Loucy (cell line): Measurements from ENCODE around the gene ANAPC4.

ENCODE experiments used
- H2AFZ ChIP-seq: fragments of 200-600 bp; sonication (generic); 2 replicates; pipeline ENCODE4 v1.6.0; 2016; ENCODE audit warnings: antibody characterized with exemption, mild to moderate bottlenecking, low read length, moderate library complexity
- H3F3A ChIP-seq: fragments of 200-600 bp; 2 replicates; pipeline ENCODE4 v1.6.0; 2016; ENCODE audit warnings: antibody characterized with exemption, low read depth, mild to moderate bottlenecking
- H3K27me3 ChIP-seq: fragments of 200-600 bp; sonication (generic); 2 replicates; pipeline ENCODE4 v1.6.1; 2014; ENCODE audit warnings: low read length, mild to moderate bottlenecking; ENCODE audit not compliant: insufficient read depth, poor library complexity, severe bottlenecking
- H3K36me3 ChIP-seq: fragments of 200-600 bp; sonication (generic); 2 replicates; pipeline ENCODE4 v1.6.1; 2016; ENCODE audit warnings: low read length; ENCODE audit not compliant: insufficient read depth
- H3K4me1 ChIP-seq: fragments of 200-600 bp; sonication (generic); 2 replicates; pipeline ENCODE4 v1.5.1; 2014; ENCODE audit warnings: low read length, mild to moderate bottlenecking; ENCODE audit not compliant: insufficient read depth, poor library complexity, severe bottlenecking
- H3K4me2 ChIP-seq: fragments of 200-600 bp; sonication (generic); 2 replicates; pipeline ENCODE4 v1.6.0; 2014; ENCODE audit warnings: antibody characterized with exemption, low read length, low read depth, mild to moderate bottlenecking; ENCODE audit not compliant: poor library complexity, severe bottlenecking
- H3K4me3 ChIP-seq: fragments of 200-600 bp; sonication (generic); 2 replicates; pipeline ENCODE4 v1.5.1; 2014; ENCODE audit warnings: low read length, mild to moderate bottlenecking, mixed read lengths; ENCODE audit not compliant: poor library complexity, severe bottlenecking
- H3K79me2 ChIP-seq: fragments of 200-600 bp; sonication (generic); 2 replicates; pipeline ENCODE4 v1.6.1; 2014; ENCODE audit warnings: low read length; ENCODE audit not compliant: insufficient read depth
- H3K9ac ChIP-seq: fragments of 200-600 bp; sonication (generic); 2 replicates; pipeline ENCODE4 v1.6.0; 2014; ENCODE audit warnings: mild to moderate bottlenecking, low read depth, low read length, moderate library complexity; ENCODE audit not compliant: poor library complexity, severe bottlenecking
- H3K9me2 ChIP-seq: fragments of 200-600 bp; sonication (generic); replicated peaks from 2 replicates; pipeline ENCODE4 v1.6.1; 2016; ENCODE audit warnings: low read depth, low read length, mixed read lengths
- H3K9me3 ChIP-seq: fragments of 200-600 bp; sonication (generic); 2 replicates; pipeline ENCODE4 v1.6.1; 2014; ENCODE audit warnings: mild to moderate bottlenecking, antibody characterized with exemption, low read length, low read depth; ENCODE audit not compliant: insufficient read depth
- H4K20me1 ChIP-seq: fragments of 200-600 bp; sonication (generic); 2 replicates; pipeline ENCODE4 v1.6.0; 2014; ENCODE audit warnings: antibody characterized with exemption, low read length, mild to moderate bottlenecking; ENCODE audit not compliant: insufficient read depth, poor library complexity, severe bottlenecking
- CTCF ChIP-seq: fragments of 200-600 bp; sonication (generic); conservative IDR thresholded peaks from 2 replicates; pipeline ENCODE4 v1.5.1; 2014; ENCODE audit warnings: mild to moderate bottlenecking, antibody characterized with exemption, low read length
- EZH2phosphoT487 ChIP-seq: fragments of 200-600 bp; IDR thresholded peaks from 2 replicates; pipeline ENCODE4 v1.6.1; 2018; ENCODE audit warnings: antibody characterized with exemption, mild to moderate bottlenecking, moderate library complexity, borderline replicate concordance

Gene ANAPC4

GRCh38 chr4:25377572-25378436 lies 741 bp downstream of the ANAPC4 start:
- Histone ChIP-seq H3K4me3 (peak overlapping the region; percentile 80), H3K36me3 (peaks cover 5% of the 10 kb centered on the region; the same call in 1 of the 2 replicates)
- TF ChIP-seq EZH2phosphoT487 (no peak), CTCF (no peak)

DNA sequence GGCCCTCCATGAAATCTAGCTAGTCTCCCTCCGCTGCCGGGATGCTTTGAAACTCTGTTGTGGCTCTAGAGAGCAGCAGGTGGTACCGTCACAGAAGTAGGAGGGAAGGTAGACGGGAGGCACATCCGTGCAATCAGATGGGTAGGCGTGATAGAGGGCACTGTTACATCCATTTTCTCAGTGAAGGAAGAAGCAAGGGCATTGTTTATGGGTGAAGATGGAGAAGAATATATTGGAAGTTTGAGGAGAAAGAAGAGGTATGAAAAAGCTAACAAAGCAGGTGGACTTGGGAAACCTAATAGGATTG lies 1.3 kb downstream of the ANAPC4 start:
- no peaks in the 10 kb centered on the region for H3K27me3 ChIP-seq
- no peak for TF ChIP-seq EZH2phosphoT487
- peaks cover 5% of the 10 kb centered on the region; the same call in 1 of the 2 replicates for H3K36me3 ChIP-seq
- no peaks in the 10 kb centered on the region for H3K9me2 ChIP-seq
- H3K79me2 ChIP-seq, result peaks cover 32% of the 10 kb centered on the region
- no peaks in the 10 kb centered on the region for H3K9me3 ChIP-seq
- no peak overlapping the region for H2AFZ ChIP-seq
- H3K4me2 ChIP-seq, result peak overlapping the region; percentile 77
- H3F3A ChIP-seq, result 0 out of 2 replicates have a peak, but pooled peaks cover 5% of the 10 kb centered on the region
- H3K4me3 ChIP-seq, result peak overlapping the region; percentile 80
- H4K20me1 ChIP-seq, result no peaks in the 10 kb centered on the region
- peaks cover 16% of the 10 kb centered on the region for H3K4me1 ChIP-seq
- H3K9ac ChIP-seq, result peak overlapping the region; percentile 91

More at GRCh38 chr4:25377572-25378436, 741 bp downstream of the ANAPC4 start:
- no peaks in the 10 kb centered on the region for H3K9me2 ChIP-seq
- H3K27me3 ChIP-seq, result no peaks in the 10 kb centered on the region
- H3K79me2 ChIP-seq, result peaks cover 32% of the 10 kb centered on the region
- H3K9ac ChIP-seq, result peak overlapping the region; percentile 91
- peaks cover 16% of the 10 kb centered on the region for H3K4me1 ChIP-seq
- peak overlapping the region; percentile 77 for H3K4me2 ChIP-seq
- H3F3A ChIP-seq, result 0 out of 2 replicates have a peak, but pooled peaks cover 5% of the 10 kb centered on the region
- peak overlapping the region; percentile 90 for H2AFZ ChIP-seq
- H3K9me3 ChIP-seq, result no peaks in the 10 kb centered on the region
- H4K20me1 ChIP-seq, result no peaks in the 10 kb centered on the region

DNA sequence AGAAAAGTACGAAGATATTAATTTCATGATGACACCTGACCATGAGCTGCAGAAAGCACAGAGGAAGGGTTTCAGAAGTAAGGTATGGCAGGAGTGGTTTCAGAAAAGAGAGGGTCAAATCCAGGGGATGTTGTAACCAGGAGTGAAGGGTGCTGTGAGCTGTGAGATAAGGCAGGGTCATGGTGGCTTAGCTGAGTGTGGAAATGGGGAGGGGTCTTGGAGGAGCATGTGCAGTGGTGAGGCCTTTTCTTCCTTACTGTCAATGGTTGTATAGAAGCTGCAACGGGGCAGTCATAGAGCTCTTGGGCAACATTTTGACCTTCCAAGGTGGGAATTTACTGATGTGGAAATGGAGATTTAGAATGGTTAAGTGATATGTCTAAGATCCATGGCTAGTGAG lies 2.5 kb downstream of the ANAPC4 start:
- peaks cover 16% of the 10 kb centered on the region for H3K4me1 ChIP-seq
- peak overlapping the region; percentile 77 for H3K4me2 ChIP-seq
- H3K27me3 ChIP-seq, result no peaks in the 10 kb centered on the region
- peak overlapping the region; percentile 80 for H3K4me3 ChIP-seq
- H3K36me3 ChIP-seq, result peaks cover 14% of the 10 kb centered on the region; the same call in 1 of the 2 replicates
- peak overlapping the region; percentile 91 for H3K9ac ChIP-seq
- no peaks in the 10 kb centered on the region for H3K9me3 ChIP-seq
- no peaks in the 10 kb centered on the region for H4K20me1 ChIP-seq
- H2AFZ ChIP-seq, result no peak overlapping the region
- H3K9me2 ChIP-seq, result no peaks in the 10 kb centered on the region
- peaks cover 32% of the 10 kb centered on the region for H3K79me2 ChIP-seq
- H3F3A ChIP-seq, result 0 out of 2 replicates have a peak, but pooled peaks cover 5% of the 10 kb centered on the region
- TF ChIP-seq EZH2phosphoT487, result no peak
- no peak for TF ChIP-seq CTCF

GRCh38 chr4:25383647-25384046 lies 6.6 kb downstream of the ANAPC4 start:
- Histone ChIP-seq H3K9me3 (no peaks in the 10 kb centered on the region), H2AFZ (no peak overlapping the region), H3K9me2 (no peaks in the 10 kb centered on the region), H3K27me3 (no peaks in the 10 kb centered on the region), H3K4me3 (no peak overlapping the region), H3K4me1 (peaks cover 8% of the 10 kb centered on the region), H3K79me2 (peaks cover 17% of the 10 kb centered on the region), H4K20me1 (no peaks in the 10 kb centered on the region), H3K9ac (no peak overlapping the region), H3K4me2 (no peak overlapping the region), H3F3A (no peaks in the 10 kb centered on the region), H3K36me3 (peaks cover 14% of the 10 kb centered on the region)
- no peak for TF ChIP-seq CTCF
- no peak for TF ChIP-seq EZH2phosphoT487
